ENCODE results near the gene FBXL3.

DNA sequence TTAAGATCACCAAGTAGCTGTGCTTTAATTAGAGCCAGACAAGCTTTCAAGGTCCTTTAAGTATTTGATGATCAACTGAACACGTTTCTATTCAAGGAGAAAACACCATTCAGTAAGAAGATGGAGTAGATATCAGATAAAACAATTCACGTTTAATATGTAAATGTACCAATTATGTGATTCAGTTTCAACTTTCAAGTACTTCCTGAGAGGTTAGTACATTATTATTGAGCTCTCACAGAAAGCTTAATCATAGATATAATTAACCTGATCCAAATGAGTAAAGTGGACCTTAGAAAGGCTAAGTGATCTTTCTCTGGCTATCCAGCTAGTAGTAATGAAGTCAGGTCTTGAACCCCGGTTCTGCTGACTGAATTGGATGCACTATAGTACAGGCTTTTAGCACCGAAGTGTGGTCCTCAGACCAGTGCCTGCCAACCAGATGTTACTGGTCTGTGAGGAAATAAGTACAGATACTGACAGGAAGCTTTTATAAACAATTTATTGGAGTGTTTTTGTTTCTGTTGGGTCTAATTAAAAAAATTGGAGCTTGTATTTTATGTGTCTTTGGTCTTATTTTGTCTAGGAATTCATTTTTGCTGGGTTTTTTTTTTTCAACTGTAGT lies 24.9 kb downstream of the FBXL3 start:
- TF ChIP-seq, protein P1, sequence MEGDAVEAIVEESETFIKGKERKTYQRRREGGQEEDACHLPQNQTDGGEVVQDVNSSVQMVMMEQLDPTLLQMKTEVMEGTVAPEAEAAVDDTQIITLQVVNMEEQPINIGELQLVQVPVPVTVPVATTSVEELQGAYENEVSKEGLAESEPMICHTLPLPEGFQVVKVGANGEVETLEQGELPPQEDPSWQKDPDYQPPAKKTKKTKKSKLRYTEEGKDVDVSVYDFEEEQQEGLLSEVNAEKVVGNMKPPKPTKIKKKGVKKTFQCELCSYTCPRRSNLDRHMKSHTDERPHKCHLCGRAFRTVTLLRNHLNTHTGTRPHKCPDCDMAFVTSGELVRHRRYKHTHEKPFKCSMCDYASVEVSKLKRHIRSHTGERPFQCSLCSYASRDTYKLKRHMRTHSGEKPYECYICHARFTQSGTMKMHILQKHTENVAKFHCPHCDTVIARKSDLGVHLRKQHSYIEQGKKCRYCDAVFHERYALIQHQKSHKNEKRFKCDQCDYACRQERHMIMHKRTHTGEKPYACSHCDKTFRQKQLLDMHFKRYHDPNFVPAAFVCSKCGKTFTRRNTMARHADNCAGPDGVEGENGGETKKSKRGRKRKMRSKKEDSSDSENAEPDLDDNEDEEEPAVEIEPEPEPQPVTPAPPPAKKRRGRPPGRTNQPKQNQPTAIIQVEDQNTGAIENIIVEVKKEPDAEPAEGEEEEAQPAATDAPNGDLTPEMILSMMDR (IDR thresholded peaks at IDR 0.05), result no peak
- no peak for TF ChIP-seq EZH2 (IDR thresholded peaks at IDR 0.05)

Data from neural progenitor cell (in vitro differentiated cells).